ENCODE results near the gene DNAH6.

The DNAH6 gene

GRCh38 chr2:84847326-84848050 is 331.2 kb downstream of the DNAH6 start:
- no peak overlapping the region for H3K4me3 ChIP-seq (ENCODE audit: low read depth, low read length)
- DNase-seq (ENCODE audit: low read depth, low spot score), result no peak
- in situ Hi-C loops (cut with HindIII; ENCODE audit: low sequenced_read_pairs), result no loop called here
- no peak for TF ChIP-seq CTCF (IDR thresholded peaks at IDR 0.05; ENCODE audit: low read depth, low read length)

- DNase-seq (ENCODE audit: low read depth, low spot score), result no peak
- TF ChIP-seq CTCF (IDR thresholded peaks at IDR 0.05; ENCODE audit: low read depth, low read length), result no peak
- no peak overlapping the region for H3K4me3 ChIP-seq (ENCODE audit: low read depth, low read length)
- in situ Hi-C loops (cut with HindIII; ENCODE audit: low sequenced_read_pairs), result no loop called here
Observed at GRCh38 chr2:84849271-84849952, 333.1 kb downstream of the DNAH6 start.

GRCh38 chr2:84850471-84850870 is 334.2 kb downstream of the DNAH6 start:
- in situ Hi-C loops (cut with HindIII; ENCODE audit: low sequenced_read_pairs), result no loop called here
- no peak for TF ChIP-seq CTCF (IDR thresholded peaks at IDR 0.05; ENCODE audit: low read depth, low read length)
- no peak for DNase-seq (ENCODE audit: low read depth, low spot score)

GRCh38 chr2:84851876-84852275 is 335.6 kb downstream of the DNAH6 start:
- no peak overlapping the region for H3K4me3 ChIP-seq (ENCODE audit: low read depth, low read length)

More at GRCh38 chr2:84850471-84850870, 334.2 kb downstream of the DNAH6 start:
- no peak overlapping the region for H3K4me3 ChIP-seq (ENCODE audit: low read depth, low read length)

GRCh38 chr2:84854850-84855249 is 338.6 kb downstream of the DNAH6 start:
- H3K4me3 ChIP-seq (ENCODE audit: low read depth, low read length), result no peak overlapping the region
- DNase-seq (ENCODE audit: low read depth, low spot score), result no peak
- TF ChIP-seq CTCF (IDR thresholded peaks at IDR 0.05; ENCODE audit: low read depth, low read length), result no peak
- in situ Hi-C loops (cut with HindIII; ENCODE audit: low sequenced_read_pairs), result no loop called here

More at GRCh38 chr2:84851876-84852275, 335.6 kb downstream of the DNAH6 start:
- TF ChIP-seq CTCF (IDR thresholded peaks at IDR 0.05; ENCODE audit: low read depth, low read length), result no peak
- in situ Hi-C loops (cut with HindIII; ENCODE audit: low sequenced_read_pairs), result no loop called here
- DNase-seq (ENCODE audit: low read depth, low spot score), result no peak

GRCh38 chr2:84855731-84856130 is 339.4 kb downstream of the DNAH6 start:
- no peak overlapping the region for H3K4me3 ChIP-seq (ENCODE audit: low read depth, low read length)
- in situ Hi-C loops (cut with HindIII; ENCODE audit: low sequenced_read_pairs), result no loop called here
- TF ChIP-seq CTCF (IDR thresholded peaks at IDR 0.05; ENCODE audit: low read depth, low read length), result no peak
- DNase-seq (ENCODE audit: low read depth, low spot score), result no peak
